ENCODE data around the gene ZNF628. TPM values are rescaled to one million over a fixed set of nuclear protein-coding genes. Genes with fewer than 3 reads are reported as not detected.

ZNF628 gene
- total and polyA plus RNA-seq, 2 of the 8 experiments (the other 6 are each of a cell fraction or from before 2014, with no cell fraction given), result 1.7 to 10.8 TPM

DNA sequence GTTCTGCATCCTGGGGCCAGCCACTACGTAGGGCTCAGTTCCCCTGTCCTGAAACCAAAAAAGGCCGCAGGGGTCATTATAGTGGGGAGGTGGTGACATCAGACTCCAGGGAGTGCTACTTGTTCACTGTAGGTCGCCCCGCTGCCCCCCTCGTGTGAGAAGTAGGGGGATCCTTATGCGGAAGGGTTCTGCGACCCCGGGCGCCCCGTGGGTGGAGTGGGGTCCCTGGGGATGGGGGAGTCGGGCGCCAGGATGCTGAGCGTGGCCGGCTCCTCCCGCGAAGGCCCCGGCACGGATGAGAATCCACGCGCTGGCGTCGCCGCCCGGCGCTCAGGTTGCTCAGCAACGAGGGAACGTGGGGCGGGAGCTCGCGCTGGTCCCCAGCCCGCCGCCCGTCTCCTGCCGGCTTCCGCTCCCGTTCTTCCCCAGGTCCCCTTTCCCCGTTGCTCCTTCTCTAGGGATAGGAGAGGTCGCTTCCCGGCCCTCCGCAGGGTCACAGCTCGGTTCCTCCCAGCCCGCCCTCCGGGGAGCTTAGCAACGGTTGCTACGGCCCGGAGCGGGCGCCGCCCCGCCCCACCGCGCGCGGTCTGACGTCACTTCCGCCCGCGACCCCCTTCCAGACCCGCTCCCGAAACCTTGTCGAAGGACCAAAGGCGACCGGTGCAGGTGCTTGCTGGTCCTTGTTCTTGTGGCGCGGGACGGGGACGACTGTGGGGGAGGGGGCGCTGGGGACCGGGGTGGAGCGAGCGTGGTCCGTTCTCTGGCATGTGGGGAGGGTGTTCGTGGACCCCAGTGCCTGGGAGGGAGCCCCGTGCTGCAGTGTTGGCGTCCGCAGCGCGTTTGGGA lies 8.4 kb downstream of the ZNF628 start, which contains the start of gene NAT14 (continued):
- peak in 1 of 2 experiments; percentile 55; a peak in 2 of 3 replicates for TF ChIP-seq POLR2A (IDR thresholded peaks at IDR 0.05; ENCODE audit: control extremely low read depth in 1 of 2, low read depth in 2 of 2, low read length in 2 of 2)
- peak; percentile 77 for TF ChIP-seq JUND (IDR thresholded peaks at IDR 0.05; ENCODE audit: low read length)
- TF ChIP-seq SP1 (IDR thresholded peaks at IDR 0.05; ENCODE audit: low read depth, low read length), result 0 out of 2 replicates have a peak, but pooled peaks have one; percentile 19
- TF ChIP-seq JUN (IDR thresholded peaks at IDR 0.05; ENCODE audit: low read depth, low read length), result peak; percentile 35; the same call in 1 of the 2 replicates
- TF ChIP-seq SRF (IDR thresholded peaks at IDR 0.05; ENCODE audit: low read depth, low read length), result 0 out of 2 replicates have a peak, but pooled peaks have one; percentile 31
- TF ChIP-seq, protein P1, sequence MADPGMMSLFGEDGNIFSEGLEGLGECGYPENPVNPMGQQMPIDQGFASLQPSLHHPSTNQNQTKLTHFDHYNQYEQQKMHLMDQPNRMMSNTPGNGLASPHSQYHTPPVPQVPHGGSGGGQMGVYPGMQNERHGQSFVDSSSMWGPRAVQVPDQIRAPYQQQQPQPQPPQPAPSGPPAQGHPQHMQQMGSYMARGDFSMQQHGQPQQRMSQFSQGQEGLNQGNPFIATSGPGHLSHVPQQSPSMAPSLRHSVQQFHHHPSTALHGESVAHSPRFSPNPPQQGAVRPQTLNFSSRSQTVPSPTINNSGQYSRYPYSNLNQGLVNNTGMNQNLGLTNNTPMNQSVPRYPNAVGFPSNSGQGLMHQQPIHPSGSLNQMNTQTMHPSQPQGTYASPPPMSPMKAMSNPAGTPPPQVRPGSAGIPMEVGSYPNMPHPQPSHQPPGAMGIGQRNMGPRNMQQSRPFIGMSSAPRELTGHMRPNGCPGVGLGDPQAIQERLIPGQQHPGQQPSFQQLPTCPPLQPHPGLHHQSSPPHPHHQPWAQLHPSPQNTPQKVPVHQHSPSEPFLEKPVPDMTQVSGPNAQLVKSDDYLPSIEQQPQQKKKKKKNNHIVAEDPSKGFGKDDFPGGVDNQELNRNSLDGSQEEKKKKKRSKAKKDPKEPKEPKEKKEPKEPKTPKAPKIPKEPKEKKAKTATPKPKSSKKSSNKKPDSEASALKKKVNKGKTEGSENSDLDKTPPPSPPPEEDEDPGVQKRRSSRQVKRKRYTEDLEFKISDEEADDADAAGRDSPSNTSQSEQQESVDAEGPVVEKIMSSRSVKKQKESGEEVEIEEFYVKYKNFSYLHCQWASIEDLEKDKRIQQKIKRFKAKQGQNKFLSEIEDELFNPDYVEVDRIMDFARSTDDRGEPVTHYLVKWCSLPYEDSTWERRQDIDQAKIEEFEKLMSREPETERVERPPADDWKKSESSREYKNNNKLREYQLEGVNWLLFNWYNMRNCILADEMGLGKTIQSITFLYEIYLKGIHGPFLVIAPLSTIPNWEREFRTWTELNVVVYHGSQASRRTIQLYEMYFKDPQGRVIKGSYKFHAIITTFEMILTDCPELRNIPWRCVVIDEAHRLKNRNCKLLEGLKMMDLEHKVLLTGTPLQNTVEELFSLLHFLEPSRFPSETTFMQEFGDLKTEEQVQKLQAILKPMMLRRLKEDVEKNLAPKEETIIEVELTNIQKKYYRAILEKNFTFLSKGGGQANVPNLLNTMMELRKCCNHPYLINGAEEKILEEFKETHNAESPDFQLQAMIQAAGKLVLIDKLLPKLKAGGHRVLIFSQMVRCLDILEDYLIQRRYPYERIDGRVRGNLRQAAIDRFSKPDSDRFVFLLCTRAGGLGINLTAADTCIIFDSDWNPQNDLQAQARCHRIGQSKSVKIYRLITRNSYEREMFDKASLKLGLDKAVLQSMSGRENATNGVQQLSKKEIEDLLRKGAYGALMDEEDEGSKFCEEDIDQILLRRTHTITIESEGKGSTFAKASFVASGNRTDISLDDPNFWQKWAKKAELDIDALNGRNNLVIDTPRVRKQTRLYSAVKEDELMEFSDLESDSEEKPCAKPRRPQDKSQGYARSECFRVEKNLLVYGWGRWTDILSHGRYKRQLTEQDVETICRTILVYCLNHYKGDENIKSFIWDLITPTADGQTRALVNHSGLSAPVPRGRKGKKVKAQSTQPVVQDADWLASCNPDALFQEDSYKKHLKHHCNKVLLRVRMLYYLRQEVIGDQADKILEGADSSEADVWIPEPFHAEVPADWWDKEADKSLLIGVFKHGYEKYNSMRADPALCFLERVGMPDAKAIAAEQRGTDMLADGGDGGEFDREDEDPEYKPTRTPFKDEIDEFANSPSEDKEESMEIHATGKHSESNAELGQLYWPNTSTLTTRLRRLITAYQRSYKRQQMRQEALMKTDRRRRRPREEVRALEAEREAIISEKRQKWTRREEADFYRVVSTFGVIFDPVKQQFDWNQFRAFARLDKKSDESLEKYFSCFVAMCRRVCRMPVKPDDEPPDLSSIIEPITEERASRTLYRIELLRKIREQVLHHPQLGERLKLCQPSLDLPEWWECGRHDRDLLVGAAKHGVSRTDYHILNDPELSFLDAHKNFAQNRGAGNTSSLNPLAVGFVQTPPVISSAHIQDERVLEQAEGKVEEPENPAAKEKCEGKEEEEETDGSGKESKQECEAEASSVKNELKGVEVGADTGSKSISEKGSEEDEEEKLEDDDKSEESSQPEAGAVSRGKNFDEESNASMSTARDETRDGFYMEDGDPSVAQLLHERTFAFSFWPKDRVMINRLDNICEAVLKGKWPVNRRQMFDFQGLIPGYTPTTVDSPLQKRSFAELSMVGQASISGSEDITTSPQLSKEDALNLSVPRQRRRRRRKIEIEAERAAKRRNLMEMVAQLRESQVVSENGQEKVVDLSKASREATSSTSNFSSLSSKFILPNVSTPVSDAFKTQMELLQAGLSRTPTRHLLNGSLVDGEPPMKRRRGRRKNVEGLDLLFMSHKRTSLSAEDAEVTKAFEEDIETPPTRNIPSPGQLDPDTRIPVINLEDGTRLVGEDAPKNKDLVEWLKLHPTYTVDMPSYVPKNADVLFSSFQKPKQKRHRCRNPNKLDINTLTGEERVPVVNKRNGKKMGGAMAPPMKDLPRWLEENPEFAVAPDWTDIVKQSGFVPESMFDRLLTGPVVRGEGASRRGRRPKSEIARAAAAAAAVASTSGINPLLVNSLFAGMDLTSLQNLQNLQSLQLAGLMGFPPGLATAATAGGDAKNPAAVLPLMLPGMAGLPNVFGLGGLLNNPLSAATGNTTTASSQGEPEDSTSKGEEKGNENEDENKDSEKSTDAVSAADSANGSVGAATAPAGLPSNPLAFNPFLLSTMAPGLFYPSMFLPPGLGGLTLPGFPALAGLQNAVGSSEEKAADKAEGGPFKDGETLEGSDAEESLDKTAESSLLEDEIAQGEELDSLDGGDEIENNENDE (IDR thresholded peaks at IDR 0.05; ENCODE audit: insufficient replicate concordance, low read length), result no peak
- TF ChIP-seq PHF8 (conservative IDR thresholded peaks at IDR 0.05; ENCODE audit: low read depth, low read length), result no peak
- no peak for TF ChIP-seq NRF1 (IDR thresholded peaks at IDR 0.05; ENCODE audit: low read depth, low read length)
- peak; percentile 78 for TF ChIP-seq GABPA (IDR thresholded peaks at IDR 0.05; ENCODE audit: borderline replicate concordance, insufficient read depth, low read length)
- no peak for TF ChIP-seq ZNF274 (IDR thresholded peaks at IDR 0.05; ENCODE audit: borderline replicate concordance, extremely low read depth, low read length)
- TF ChIP-seq CREB1 (IDR thresholded peaks at IDR 0.05), result peak; percentile 93
